Skeletal muscle tissue (tissue), 4 donors: ENCODE results near the gene WNT16. TPM values are rescaled to one million over a fixed set of nuclear protein-coding genes. Genes with fewer than 3 reads are reported as not detected.
A peak's percentile ranks its signal among the peaks of the same experiment; 100 is the strongest.

Experiments used
- H3K27ac ChIP-seq: one replicate; pipeline ENCODE4 v1.7.0; 2013; ENCODE audit warnings: mild to moderate bottlenecking, low read depth, low read length, inconsistent platforms
- H3K27me3 ChIP-seq, 3 donors: one replicate each; pipeline ENCODE4 v1.7.0; 2013; ENCODE audit warnings: low read length in 3 of 3; ENCODE audit not compliant: control insufficient read depth in 3 of 3, insufficient read depth in 3 of 3
- H3K36me3 ChIP-seq, 3 donors: one replicate each; pipeline ENCODE4 v1.7.0; 2013; ENCODE audit warnings: low read length in 3 of 3; ENCODE audit not compliant: control insufficient read depth in 3 of 3, insufficient read depth in 3 of 3
- H3K4me1 ChIP-seq, 3 donors: one replicate each; pipeline ENCODE4 v1.7.0; 2013; ENCODE audit warnings: low read length in 3 of 3, mild to moderate bottlenecking in 3 of 3; ENCODE audit not compliant: control insufficient read depth in 3 of 3, insufficient read depth in 3 of 3
- H3K4me3 ChIP-seq, 3 donors: one replicate each; pipeline ENCODE4 v1.7.0; 2013; ENCODE audit warnings: low read length in 3 of 3
- H3K9ac ChIP-seq, 3 donors: one replicate each; pipeline ENCODE4 v1.7.0; 2013; ENCODE audit warnings: low read length in 3 of 3, mild to moderate bottlenecking in 3 of 3, moderate library complexity in 2 of 3, low read depth in 1 of 3
- H3K9me3 ChIP-seq, 3 donors: one replicate each; pipeline ENCODE4 v1.7.0; 2013; ENCODE audit warnings: low read length in 3 of 3; ENCODE audit not compliant: control insufficient read depth in 3 of 3
- total RNA-seq: library from RNA; depleted of rRNA; stranded (reverse); fragments of >200 nt; gene quantifications from one replicate; pipeline ENCODE4 v1.2.3, GENCODE V29; 2014
- donor health status: Osteomylitis.

The WNT16 gene
- total RNA-seq, 1 donor from 2014 or later = 1.0 TPM

- Histone ChIP-seq H3K9me3 (no peaks in the 10 kb centered on the region), H3K36me3 (no peaks in the 10 kb centered on the region), H3K27me3 (peaks cover 38 to 56% (median 52%) of the 10 kb centered on the region in 3 donors), H3K27ac (no peak overlapping the region), H3K4me3 (peak overlapping the region; percentile 65 to 75 (median 71)), H3K4me1 (peaks cover 13 to 14% (median 14%) of the 10 kb centered on the region in 3 donors), H3K9ac (no peak overlapping the region)
Observed at GRCh38 chr7:121329191-121330052, 622 bp downstream of the WNT16 start.

GRCh38 chr7:121330053-121330833, 1.4 kb downstream of the WNT16 start:
- H3K27me3 ChIP-seq = peaks cover 38 to 62% (median 51%) of the 10 kb centered on the region in 3 donors
- H3K9ac ChIP-seq = peak overlapping the region in 1 of 3 donors; percentile 50
- H3K4me3 ChIP-seq = peak overlapping the region; percentile 65 to 75 (median 71)
- peaks cover 13 to 14% (median 14%) of the 10 kb centered on the region in 3 donors for H3K4me1 ChIP-seq
- H3K36me3 ChIP-seq = no peaks in the 10 kb centered on the region
- H3K9me3 ChIP-seq = no peaks in the 10 kb centered on the region
- no peak overlapping the region for H3K27ac ChIP-seq

GRCh38 chr7:121331048-121331447, 2.2 kb downstream of the WNT16 start:
- no peak overlapping the region for H3K4me3 ChIP-seq
- H3K9ac ChIP-seq = no peak overlapping the region
- no peak overlapping the region for H3K27ac ChIP-seq
- H3K4me1 ChIP-seq = peaks cover 13 to 14% (median 14%) of the 10 kb centered on the region in 3 donors
- H3K27me3 ChIP-seq = peaks cover 38 to 65% (median 50%) of the 10 kb centered on the region in 3 donors
- no peaks in the 10 kb centered on the region for H3K36me3 ChIP-seq
- H3K9me3 ChIP-seq = no peaks in the 10 kb centered on the region

GRCh38 chr7:121331574-121331973, 2.8 kb downstream of the WNT16 start:
- no peaks in the 10 kb centered on the region for H3K9me3 ChIP-seq
- no peaks in the 10 kb centered on the region for H3K36me3 ChIP-seq
- H3K9ac ChIP-seq = no peak overlapping the region
- peaks cover 13 to 14% (median 14%) of the 10 kb centered on the region in 3 donors for H3K4me1 ChIP-seq
- H3K27ac ChIP-seq = no peak overlapping the region
- H3K27me3 ChIP-seq = peaks cover 41 to 61% (median 50%) of the 10 kb centered on the region in 3 donors
- H3K4me3 ChIP-seq = no peak overlapping the region

- peaks cover 27 to 43% (median 33%) of the 10 kb centered on the region in 3 donors for H3K27me3 ChIP-seq
- H3K9ac ChIP-seq = no peak overlapping the region
- no peak overlapping the region for H3K4me3 ChIP-seq
- peaks cover 8 to 11% (median 11%) of the 10 kb centered on the region in 3 donors for H3K4me1 ChIP-seq
- no peak overlapping the region for H3K27ac ChIP-seq
- no peaks in the 10 kb centered on the region for H3K36me3 ChIP-seq
- H3K9me3 ChIP-seq = no peaks in the 10 kb centered on the region
Observed at GRCh38 chr7:121334376-121334775, 5.6 kb downstream of the WNT16 start.

GRCh38 chr7:121334875-121335648, 6.3 kb downstream of the WNT16 start:
- Histone ChIP-seq H3K9ac (no peak overlapping the region), H3K4me3 (no peak overlapping the region), H3K4me1 (peaks cover 1 to 5% (median 4%) of the 10 kb centered on the region in 3 donors), H3K27ac (no peak overlapping the region), H3K27me3 (peaks cover 20 to 36% (median 26%) of the 10 kb centered on the region in 3 donors), H3K9me3 (no peaks in the 10 kb centered on the region), H3K36me3 (no peaks in the 10 kb centered on the region)

GRCh38 chr7:121336579-121336978, 7.8 kb downstream of the WNT16 start:
- no peaks in the 10 kb centered on the region for H3K9me3 ChIP-seq
- H3K36me3 ChIP-seq = no peaks in the 10 kb centered on the region
- no peak overlapping the region for H3K9ac ChIP-seq
- H3K27ac ChIP-seq = no peak overlapping the region
- no peak overlapping the region for H3K4me3 ChIP-seq
- no peaks in the 10 kb centered on the region for H3K4me1 ChIP-seq
- peaks cover 11 to 22% (median 11%) of the 10 kb centered on the region in 3 donors for H3K27me3 ChIP-seq

- no peak overlapping the region for H3K9ac ChIP-seq
- no peak overlapping the region for H3K27ac ChIP-seq
- no peaks in the 10 kb centered on the region for H3K4me1 ChIP-seq
- H3K4me3 ChIP-seq = no peak overlapping the region
- no peaks in the 10 kb centered on the region for H3K36me3 ChIP-seq
- no peaks in the 10 kb centered on the region for H3K9me3 ChIP-seq
- peaks cover 4 to 13% (median 4%) of the 10 kb centered on the region in 3 donors for H3K27me3 ChIP-seq
Observed at GRCh38 chr7:121337398-121337797, 8.6 kb downstream of the WNT16 start.

GRCh38 chr7:121339082-121339481, 10.3 kb downstream of the WNT16 start:
- no peak overlapping the region for H3K9ac ChIP-seq
- no peak overlapping the region for H3K27ac ChIP-seq
- no peak overlapping the region for H3K4me3 ChIP-seq
- peaks cover 4 to 12% (median 4%) of the 10 kb centered on the region in 3 donors for H3K27me3 ChIP-seq
- no peaks in the 10 kb centered on the region for H3K4me1 ChIP-seq
- no peaks in the 10 kb centered on the region for H3K36me3 ChIP-seq
- H3K9me3 ChIP-seq = no peaks in the 10 kb centered on the region
